Osteocyte (in vitro differentiated cells): ENCODE data around the gene UTF1. TPM values are rescaled to one million over a fixed set of nuclear protein-coding genes. Genes with fewer than 3 reads are reported as not detected.

ENCODE experiments used
- DNase-seq: peaks from one replicate; pipeline ENCODE4 v3.0.0; 2021; ENCODE audit warnings: mixed read lengths; ENCODE audit not compliant: unreplicated experiment; ENCODE audit errors: extremely low spot score
- H3K27ac Mint-ChIP-seq: one replicate; pipeline ENCODE4 v1.8.0; 2021; ENCODE audit warnings: mild to moderate bottlenecking, mixed read lengths; ENCODE audit not compliant: unreplicated experiment
- H3K27me3 Mint-ChIP-seq: one replicate; pipeline ENCODE4 v1.8.0; 2021; ENCODE audit warnings: mixed read lengths; ENCODE audit not compliant: unreplicated experiment
- H3K36me3 Mint-ChIP-seq: one replicate; pipeline ENCODE4 v1.8.0; 2021; ENCODE audit warnings: mixed read lengths; ENCODE audit not compliant: unreplicated experiment
- H3K4me1 Mint-ChIP-seq: one replicate; pipeline ENCODE4 v1.8.0; 2021; ENCODE audit warnings: mixed read lengths; ENCODE audit not compliant: unreplicated experiment
- H3K4me3 Mint-ChIP-seq: one replicate; pipeline ENCODE4 v1.8.0; 2021; ENCODE audit warnings: mild to moderate bottlenecking, moderate library complexity, mixed read lengths; ENCODE audit not compliant: unreplicated experiment
- H3K9me3 Mint-ChIP-seq: one replicate; pipeline ENCODE4 v1.8.0; 2021; ENCODE audit warnings: mixed read lengths; ENCODE audit not compliant: unreplicated experiment
- total RNA-seq: library from RNA; stranded (reverse); gene quantifications from 2 replicates; pipeline ENCODE4 v1.2.1, GENCODE V29; 2021
- TF ChIP-seq, protein P1 (sequence below): fragments of 200-600 bp; sonication (generic); IDR thresholded peaks from 2 replicates; pipeline ENCODE4 v1.5.0; 2021; ENCODE audit warnings: antibody characterized with exemption, mild to moderate bottlenecking, moderate library complexity

UTF1 gene
- total RNA-seq, 1 donor from 2014 or later: not detected

DNA sequence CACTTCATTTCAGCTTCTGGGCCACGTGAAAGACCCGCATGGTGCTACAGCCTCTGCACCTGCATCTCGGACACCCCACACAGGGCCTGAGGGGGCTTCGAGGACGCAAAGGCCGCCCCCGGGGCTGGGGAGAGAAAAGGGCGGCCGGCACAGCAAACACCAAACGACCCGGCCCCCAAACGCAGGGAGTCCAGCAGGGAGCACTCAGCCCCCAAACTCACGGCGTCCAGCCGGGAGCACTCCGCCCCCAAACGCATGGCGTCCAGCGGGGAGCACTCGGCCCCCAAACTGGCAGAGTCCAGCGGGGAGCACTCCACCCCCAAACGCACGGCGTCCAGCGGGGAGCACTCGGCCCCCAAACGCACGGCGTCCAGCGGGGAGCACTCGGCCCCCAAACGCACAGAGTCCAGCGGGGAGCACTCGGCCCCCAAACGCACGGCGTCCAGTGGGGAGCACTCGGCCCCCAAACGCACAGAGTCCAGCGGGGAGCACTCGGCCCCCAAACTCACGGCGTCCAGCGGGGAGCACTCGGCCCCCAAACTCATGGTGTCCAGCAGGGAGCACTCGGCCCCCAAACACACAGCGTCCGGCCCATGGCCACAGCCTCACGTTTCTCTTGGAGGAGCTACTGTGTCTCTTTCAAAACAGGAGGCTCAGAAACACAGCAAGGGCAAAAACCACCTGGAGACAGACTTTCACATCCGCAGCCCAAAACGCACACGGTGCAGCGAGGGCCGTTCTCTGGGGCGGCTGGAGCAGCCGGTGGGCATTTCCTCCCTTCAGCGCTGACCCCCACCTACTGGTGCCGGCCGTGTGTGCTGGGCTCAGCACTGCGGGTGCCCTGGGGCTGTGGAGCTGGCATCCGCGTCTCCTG, 27.0 kb upstream of the UTF1 start:
- H3K4me3 Mint-ChIP-seq: no peak overlapping the region
- no peak overlapping the region for H3K27ac Mint-ChIP-seq
- no peak for DNase-seq
- no peaks in the 10 kb centered on the region for H3K9me3 Mint-ChIP-seq
- H3K36me3 Mint-ChIP-seq: no peaks in the 10 kb centered on the region
- no peaks in the 10 kb centered on the region for H3K27me3 Mint-ChIP-seq
- H3K4me1 Mint-ChIP-seq: no peaks in the 10 kb centered on the region
- TF ChIP-seq, protein P1, sequence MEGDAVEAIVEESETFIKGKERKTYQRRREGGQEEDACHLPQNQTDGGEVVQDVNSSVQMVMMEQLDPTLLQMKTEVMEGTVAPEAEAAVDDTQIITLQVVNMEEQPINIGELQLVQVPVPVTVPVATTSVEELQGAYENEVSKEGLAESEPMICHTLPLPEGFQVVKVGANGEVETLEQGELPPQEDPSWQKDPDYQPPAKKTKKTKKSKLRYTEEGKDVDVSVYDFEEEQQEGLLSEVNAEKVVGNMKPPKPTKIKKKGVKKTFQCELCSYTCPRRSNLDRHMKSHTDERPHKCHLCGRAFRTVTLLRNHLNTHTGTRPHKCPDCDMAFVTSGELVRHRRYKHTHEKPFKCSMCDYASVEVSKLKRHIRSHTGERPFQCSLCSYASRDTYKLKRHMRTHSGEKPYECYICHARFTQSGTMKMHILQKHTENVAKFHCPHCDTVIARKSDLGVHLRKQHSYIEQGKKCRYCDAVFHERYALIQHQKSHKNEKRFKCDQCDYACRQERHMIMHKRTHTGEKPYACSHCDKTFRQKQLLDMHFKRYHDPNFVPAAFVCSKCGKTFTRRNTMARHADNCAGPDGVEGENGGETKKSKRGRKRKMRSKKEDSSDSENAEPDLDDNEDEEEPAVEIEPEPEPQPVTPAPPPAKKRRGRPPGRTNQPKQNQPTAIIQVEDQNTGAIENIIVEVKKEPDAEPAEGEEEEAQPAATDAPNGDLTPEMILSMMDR: no peak

DNA sequence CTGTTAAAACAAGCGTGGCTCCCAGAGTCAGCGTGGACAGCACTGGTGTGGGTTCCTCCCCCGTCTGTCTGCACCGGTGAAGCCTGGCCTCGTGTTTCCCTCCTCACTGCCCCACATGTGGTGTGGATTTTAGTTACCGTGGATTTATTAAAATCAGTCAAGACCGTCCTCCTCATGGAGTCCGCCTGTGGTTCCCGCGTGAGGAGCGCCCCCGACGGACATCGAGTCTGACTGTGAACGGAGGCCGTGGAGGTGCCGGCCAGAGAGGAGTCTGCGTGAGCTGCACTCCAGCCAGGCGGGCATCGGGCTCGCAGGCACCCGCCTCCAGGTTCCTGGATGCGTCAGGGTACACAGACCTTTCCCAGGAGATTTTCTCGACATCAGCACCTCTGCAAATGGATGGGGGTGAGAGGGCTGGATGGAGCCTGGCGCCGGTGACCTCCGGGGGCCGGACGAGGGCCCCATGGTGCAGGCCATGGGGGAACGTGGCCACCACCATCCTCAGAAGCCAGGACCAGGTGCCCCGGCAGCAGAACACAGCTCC, 26.3 kb upstream of the UTF1 start:
- Mint-ChIP-seq H3K9me3 (no peaks in the 10 kb centered on the region), H3K4me1 (no peaks in the 10 kb centered on the region), H3K36me3 (no peaks in the 10 kb centered on the region), H3K27me3 (no peaks in the 10 kb centered on the region), H3K4me3 (no peak overlapping the region), H3K27ac (no peak overlapping the region)
- DNase-seq: no peak
- TF ChIP-seq, protein P1: no peak

DNA sequence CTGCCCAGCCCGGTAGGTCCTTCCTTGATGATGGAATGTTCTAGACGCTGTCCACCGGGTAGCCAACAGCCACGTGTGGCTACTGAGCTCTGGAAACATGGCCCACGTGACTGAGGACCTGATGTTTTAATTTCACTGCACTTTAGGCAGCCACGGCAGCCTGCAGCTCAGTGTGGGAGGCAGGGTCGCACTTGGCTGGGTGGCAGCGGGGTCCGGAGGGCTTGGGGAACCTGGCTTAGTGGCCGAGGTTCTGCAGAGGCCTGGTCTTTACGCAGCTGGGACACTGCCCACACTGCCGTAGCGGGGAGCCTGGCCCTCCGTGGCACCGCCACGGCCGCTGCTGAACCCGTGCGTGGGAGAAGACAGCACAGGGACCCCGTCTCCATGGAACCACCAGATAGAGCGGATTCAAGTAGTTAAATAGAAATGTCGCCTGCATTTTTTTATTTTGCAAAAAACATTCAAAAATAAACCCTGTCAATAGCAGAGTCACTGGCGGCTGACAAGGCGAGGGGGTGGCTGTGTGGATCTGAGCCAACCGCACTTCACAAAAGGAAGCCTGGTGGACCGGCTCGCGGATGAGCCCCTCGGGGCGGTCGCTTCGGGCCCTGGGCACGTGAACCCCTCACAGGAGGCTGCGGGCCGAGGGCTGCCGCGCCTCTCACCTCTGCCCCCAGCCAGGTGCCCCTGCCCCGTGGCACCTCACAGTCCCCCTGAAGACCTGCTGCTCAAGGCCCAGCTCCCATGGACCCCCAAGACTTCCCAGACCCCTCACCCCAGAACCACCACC, 25.6 kb upstream of the UTF1 start:
- TF ChIP-seq, protein P1: no peak
- no peak overlapping the region for H3K4me3 Mint-ChIP-seq
- no peak for DNase-seq
- no peaks in the 10 kb centered on the region for H3K4me1 Mint-ChIP-seq
- no peaks in the 10 kb centered on the region for H3K9me3 Mint-ChIP-seq
- H3K36me3 Mint-ChIP-seq: no peaks in the 10 kb centered on the region
- H3K27me3 Mint-ChIP-seq: no peaks in the 10 kb centered on the region
- no peak overlapping the region for H3K27ac Mint-ChIP-seq

DNA sequence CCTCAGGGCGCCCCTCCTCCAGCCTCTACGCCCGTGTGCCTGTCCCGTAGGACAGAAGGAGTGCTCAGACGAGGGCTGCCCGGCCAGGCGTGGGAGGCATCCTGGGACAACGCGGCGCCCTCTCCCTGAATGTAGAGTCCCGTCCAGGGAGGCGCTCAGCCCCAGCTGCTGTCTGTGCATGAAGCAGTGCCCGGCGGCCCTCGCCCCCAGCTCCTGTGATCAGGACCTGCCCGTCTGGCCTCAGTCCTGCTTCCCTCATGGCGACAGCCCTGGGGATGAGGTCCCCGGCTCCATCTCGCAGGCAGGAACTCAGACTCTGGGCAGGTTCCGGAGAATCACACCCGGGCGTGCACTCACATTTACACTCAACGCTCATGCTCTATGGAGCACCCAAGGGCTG, 24.9 kb upstream of the UTF1 start:
- Mint-ChIP-seq H3K27ac (no peak overlapping the region), H3K27me3 (no peaks in the 10 kb centered on the region), H3K4me3 (no peak overlapping the region), H3K36me3 (no peaks in the 10 kb centered on the region), H3K4me1 (no peaks in the 10 kb centered on the region), H3K9me3 (no peaks in the 10 kb centered on the region)
- TF ChIP-seq, protein P1: no peak
- no peak for DNase-seq
